NCI-H1417 (cell line): ENCODE data around the gene METTL24.
A peak's percentile ranks its signal among the peaks of the same experiment; 100 is the strongest.
"Not testable (repeated sequence)": the region's sequence is repeated elsewhere in the genome, so short reads cannot be mapped to it uniquely, and the experiment has no call there.

ENCODE experiments used
- DNase-seq, 3 experiments: peaks; one replicate each; lab custom pipeline; 2025; lab: John Stamatoyannopoulos, UW

The METTL24 gene

GRCh38 chr6:110265273-110265672, 92.9 kb downstream of the METTL24 start:
- DNase-seq, result no peak

GRCh38 chr6:110256366-110256765, 101.8 kb downstream of the METTL24 start:
- DNase-seq, result no peak

GRCh38 chr6:110255211-110255750, 102.9 kb downstream of the METTL24 start:
- DNase-seq, result no peak

- no peak for DNase-seq
Measured at GRCh38 chr6:110250838-110251237, 107.3 kb downstream of the METTL24 start.

GRCh38 chr6:110250058-110250457, 108.1 kb downstream of the METTL24 start:
- DNase-seq, result no peak

GRCh38 chr6:110246900-110247546, 111.1 kb downstream of the METTL24 start:
- DNase-seq, result no peak

GRCh38 chr6:110246378-110246777, 111.8 kb downstream of the METTL24 start:
- no peak for DNase-seq

GRCh38 chr6:110244621-110245020, 113.5 kb downstream of the METTL24 start:
- DNase-seq, result not testable (repeated sequence)

- no peak for DNase-seq
Measured at GRCh38 chr6:110239526-110240274, 118.4 kb downstream of the METTL24 start.

GRCh38 chr6:110236007-110236406, 122.1 kb downstream of the METTL24 start:
- not testable (repeated sequence) for DNase-seq

GRCh38 chr6:110233770-110234374, 124.3 kb downstream of the METTL24 start:
- DNase-seq, result no peak

GRCh38 chr6:110232450-110232849, 125.7 kb downstream of the METTL24 start:
- DNase-seq, result no peak

GRCh38 chr6:110226261-110226660, 131.9 kb downstream of the METTL24 start:
- DNase-seq, result no peak

GRCh38 chr6:110221738-110222137, 136.4 kb downstream of the METTL24 start:
- no peak for DNase-seq

GRCh38 chr6:110217266-110217665, 140.9 kb downstream of the METTL24 start:
- DNase-seq, result no peak

GRCh38 chr6:110216140-110216539, 142.0 kb downstream of the METTL24 start:
- DNase-seq, result no peak

GRCh38 chr6:110214338-110214737, 143.8 kb downstream of the METTL24 start:
- no peak for DNase-seq

GRCh38 chr6:110211753-110212152, 146.4 kb downstream of the METTL24 start:
- DNase-seq, result no peak

GRCh38 chr6:110207652-110208051, 150.5 kb downstream of the METTL24 start:
- DNase-seq, result peak in 1 of 3 experiments; percentile 3

- DNase-seq, result no peak
Measured at GRCh38 chr6:110201151-110201884, 156.8 kb downstream of the METTL24 start.

- DNase-seq, result no peak
Measured at GRCh38 chr6:110198561-110198960, 159.6 kb downstream of the METTL24 start.

GRCh38 chr6:110196874-110197273, 161.3 kb downstream of the METTL24 start:
- DNase-seq, result no peak
